Activated CD8-positive, alpha-beta T cell treated with anti-CD3 and anti-CD28 coated beads, Interleukin-2, amount 10 ng/mL, durations not matched to agents 7 days and 5 days (primary cell): ENCODE results near the gene PYROXD2. TPM values are rescaled to one million over a fixed set of nuclear protein-coding genes. Genes with fewer than 3 reads are reported as not detected.

Source experiments
- ATAC-seq: fragments of 150-1000 bp; cut with Tn5 transposase; one replicate; pipeline ENCODE4 v1.10.0; 2021; ENCODE audit warnings: moderate library complexity
- CTCF ChIA-PET: fragments of 350-600 bp; sonication (Branson Sonifier 250); formaldehyde crosslinking; loops from one replicate; lab custom pipeline; 2021; ENCODE audit warnings: antibody characterized with exemption; lab: Charles Lee
- POLR2A ChIA-PET: fragments of 350-600 bp; sonication (Branson Sonifier 250); formaldehyde crosslinking; loops from one replicate; lab custom pipeline; 2021; ENCODE audit warnings: antibody characterized with exemption; lab: Charles Lee
- DNase-seq: peaks from one replicate; pipeline ENCODE4 v3.0.0-alpha.2; 2020
- H3K27ac Mint-ChIP-seq: one replicate; pipeline ENCODE4 v1.8.0; 2021; ENCODE audit warnings: mild to moderate bottlenecking, mixed read lengths
- H3K27me3 Mint-ChIP-seq: one replicate; pipeline ENCODE4 v1.8.0; 2021; ENCODE audit warnings: low read depth, mixed read lengths
- H3K36me3 Mint-ChIP-seq: one replicate; pipeline ENCODE4 v1.8.0; 2021; ENCODE audit warnings: low read depth, mixed read lengths
- H3K4me1 Mint-ChIP-seq: one replicate; pipeline ENCODE4 v1.8.0; 2021; ENCODE audit warnings: low read depth, mixed read lengths
- H3K4me3 Mint-ChIP-seq: one replicate; pipeline ENCODE4 v1.8.0; 2021; ENCODE audit warnings: mild to moderate bottlenecking, mixed read lengths
- H3K9me3 Mint-ChIP-seq: one replicate; pipeline ENCODE4 v1.8.0; 2022; ENCODE audit warnings: mixed read lengths; ENCODE audit not compliant: insufficient read depth
- total RNA-seq, 2 experiments: library from RNA; stranded (reverse); gene quantifications; one replicate each; pipeline ENCODE4 v1.2.3, GENCODE V29; 2021

The PYROXD2 gene
- total RNA-seq, 2 experiments from 2014 or later, result 8.3 to 9.3 TPM

DNA sequence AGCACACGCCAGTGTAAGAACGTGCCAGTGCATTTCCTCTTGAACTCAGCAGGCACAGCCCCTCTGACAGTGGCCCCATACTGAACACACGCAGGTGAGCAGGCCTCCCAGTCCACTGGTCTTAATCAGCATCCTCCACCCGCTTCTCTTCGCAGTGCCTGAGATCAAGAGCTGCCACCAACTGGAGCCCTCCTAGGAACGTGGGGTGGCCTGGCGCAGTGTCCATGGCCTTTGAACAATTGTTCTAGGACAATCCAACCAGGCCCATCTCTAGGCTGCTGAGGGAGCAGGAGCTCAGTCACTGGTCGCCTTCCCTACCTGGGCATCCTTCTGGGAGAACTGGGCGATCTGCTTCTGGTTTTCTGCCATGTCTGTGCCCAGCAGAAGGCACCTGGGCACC, 15.2 kb downstream of the PYROXD2 start:
- ChIA-PET CTCF (no interaction called here), POLR2A (no interaction called here)
- no peaks in the 10 kb centered on the region for H3K27me3 Mint-ChIP-seq
- ATAC-seq (no peak), DNase-seq (no peak)
- H3K4me3 Mint-ChIP-seq, result no peak overlapping the region
- H3K9me3 Mint-ChIP-seq, result no peaks in the 10 kb centered on the region
- H3K4me1 Mint-ChIP-seq, result peaks cover 10% of the 10 kb centered on the region
- peaks cover 2% of the 10 kb centered on the region for H3K36me3 Mint-ChIP-seq
- H3K27ac Mint-ChIP-seq, result no peak overlapping the region

- H3K4me1 Mint-ChIP-seq, result peaks cover 5% of the 10 kb centered on the region
- no peaks in the 10 kb centered on the region for H3K9me3 Mint-ChIP-seq
- H3K36me3 Mint-ChIP-seq, result no peaks in the 10 kb centered on the region
- no peaks in the 10 kb centered on the region for H3K27me3 Mint-ChIP-seq
- no peak for ATAC-seq
- ChIA-PET CTCF (no interaction called here), POLR2A (no interaction called here)
- no peak overlapping the region for H3K4me3 Mint-ChIP-seq
- no peak for DNase-seq
- H3K27ac Mint-ChIP-seq, result no peak overlapping the region
Observed at GRCh38 chr10:98397089-98397600, 17.8 kb downstream of the PYROXD2 start.

GRCh38 chr10:98396096-98397063, 18.6 kb downstream of the PYROXD2 start:
- no peaks in the 10 kb centered on the region for H3K27me3 Mint-ChIP-seq
- CTCF ChIA-PET, result interaction anchor here (1.1 kb wide), 1 partner anchor 20 kb away, joined by 3 read pairs; no protein-coding TSS in a partner anchor
- H3K27ac Mint-ChIP-seq, result no peak overlapping the region
- no peaks in the 10 kb centered on the region for H3K9me3 Mint-ChIP-seq
- DNase-seq (no peak), ATAC-seq (no peak)
- H3K4me1 Mint-ChIP-seq, result peaks cover 11% of the 10 kb centered on the region
- POLR2A ChIA-PET, result no interaction called here
- H3K36me3 Mint-ChIP-seq, result peaks cover 2% of the 10 kb centered on the region
- H3K4me3 Mint-ChIP-seq, result no peak overlapping the region

- Mint-ChIP-seq H3K36me3 (peaks cover 2% of the 10 kb centered on the region), H3K4me3 (no peak overlapping the region), H3K9me3 (no peaks in the 10 kb centered on the region), H3K27me3 (no peaks in the 10 kb centered on the region), H3K27ac (no peak overlapping the region), H3K4me1 (peaks cover 24% of the 10 kb centered on the region)
- POLR2A ChIA-PET, result no interaction called here
- DNase-seq, result no peak
- CTCF ChIA-PET, result interaction anchor here (1.1 kb wide), 1 partner anchor 18 kb away, joined by 3 read pairs; no protein-coding TSS in a partner anchor
- no peak for ATAC-seq
Observed at GRCh38 chr10:98394851-98395440, 20.0 kb downstream of the PYROXD2 start.

DNA sequence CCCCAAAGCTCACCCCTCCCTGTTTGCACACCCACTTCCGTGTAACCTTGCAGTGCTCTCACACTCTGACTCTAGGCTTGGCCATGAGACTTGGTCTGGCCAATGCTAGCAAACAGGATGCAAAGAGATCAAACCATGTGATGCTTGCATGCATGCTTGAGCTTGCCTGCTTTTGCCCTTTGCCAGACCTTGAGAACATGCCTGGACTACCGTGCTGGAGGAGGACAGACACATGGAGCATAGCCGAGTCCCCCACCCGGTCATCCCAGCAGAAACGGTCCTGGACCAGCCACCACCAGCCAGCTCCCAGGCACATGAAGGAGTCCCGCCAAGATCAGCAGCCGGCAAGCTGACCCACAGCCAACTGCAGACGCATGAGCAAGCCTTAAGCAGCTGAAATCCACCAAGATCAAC, 23.4 kb downstream of the PYROXD2 start:
- H3K9me3 Mint-ChIP-seq, result no peaks in the 10 kb centered on the region
- peak; percentile 54 for DNase-seq

GRCh38 chr10:98391065-98391464, 23.9 kb downstream of the PYROXD2 start:
- H3K27me3 Mint-ChIP-seq, result no peaks in the 10 kb centered on the region
- DNase-seq (peak; percentile 41), ATAC-seq (peak; percentile 70)
- H3K27ac Mint-ChIP-seq, result peak overlapping the region; percentile 87
- peak overlapping the region; percentile 58 for H3K4me3 Mint-ChIP-seq
- H3K9me3 Mint-ChIP-seq, result no peaks in the 10 kb centered on the region
- CTCF ChIA-PET, result interaction anchor here (1.7 kb wide), 1 partner anchor 34 kb away, joined by 7 read pairs; no protein-coding TSS in a partner anchor
- POLR2A ChIA-PET, result interaction anchor here (1.3 to 1.7 kb wide), 2 partner anchors 12 to 55 kb away, joined by 3 read pairs; no protein-coding TSS in a partner anchor
- H3K4me1 Mint-ChIP-seq, result peaks cover 26% of the 10 kb centered on the region
- peaks cover 2% of the 10 kb centered on the region for H3K36me3 Mint-ChIP-seq

More for the DNA sequence above, 23.4 kb downstream of the PYROXD2 start:
- Mint-ChIP-seq H3K4me1 (peaks cover 26% of the 10 kb centered on the region), H3K27ac (peak overlapping the region; percentile 87), H3K4me3 (peak overlapping the region; percentile 58), H3K36me3 (peaks cover 2% of the 10 kb centered on the region), H3K27me3 (no peaks in the 10 kb centered on the region)
- ChIA-PET CTCF (interaction anchor here (1.7 kb wide), 1 partner anchor 34 kb away, joined by 7 read pairs; no protein-coding TSS in a partner anchor), POLR2A (interaction anchor here (1.3 to 1.7 kb wide), 2 partner anchors 12 to 54 kb away, joined by 3 read pairs; no protein-coding TSS in a partner anchor)
- ATAC-seq, result peak; percentile 76

DNA sequence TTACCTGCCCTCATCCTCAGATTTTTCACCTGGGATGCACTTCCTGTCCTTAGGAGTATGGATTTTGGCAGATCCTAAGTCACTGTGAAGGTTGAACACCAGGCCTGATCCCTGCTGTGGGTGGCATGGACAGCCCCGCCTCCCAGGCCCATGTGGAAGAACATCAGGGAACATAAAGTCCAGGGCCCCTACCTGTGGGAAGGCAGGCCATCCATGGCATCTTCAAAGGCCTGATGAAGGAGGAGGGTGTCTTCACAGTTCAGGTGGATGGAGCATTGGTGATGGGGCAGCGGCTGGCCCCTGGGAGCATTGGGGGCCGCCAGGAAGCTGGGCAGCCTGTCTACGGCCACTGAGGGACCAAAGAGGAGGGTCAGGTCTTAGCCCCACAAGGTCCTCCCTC, 24.6 kb downstream of the PYROXD2 start:
- ATAC-seq, result no peak
- ChIA-PET CTCF (interaction anchor here (1.7 kb wide), 1 partner anchor 35 kb away, joined by 7 read pairs; no protein-coding TSS in a partner anchor), POLR2A (interaction anchor here (1.7 kb wide), 1 partner anchor 55 kb away, joined by 3 read pairs; no protein-coding TSS in a partner anchor)
- Mint-ChIP-seq H3K9me3 (no peaks in the 10 kb centered on the region), H3K27ac (peak overlapping the region; percentile 17), H3K36me3 (peaks cover 2% of the 10 kb centered on the region), H3K4me1 (peaks cover 26% of the 10 kb centered on the region), H3K4me3 (no peak overlapping the region), H3K27me3 (no peaks in the 10 kb centered on the region)
- no peak for DNase-seq

GRCh38 chr10:98389398-98389797, 25.6 kb downstream of the PYROXD2 start:
- peaks cover 26% of the 10 kb centered on the region for H3K4me1 Mint-ChIP-seq
- ATAC-seq, result no peak
- POLR2A ChIA-PET, result no interaction called here
- H3K36me3 Mint-ChIP-seq, result peaks cover 2% of the 10 kb centered on the region
- DNase-seq, result no peak
- peak overlapping the region; percentile 0 for H3K27ac Mint-ChIP-seq
- CTCF ChIA-PET, result no interaction called here
- no peak overlapping the region for H3K4me3 Mint-ChIP-seq
- no peaks in the 10 kb centered on the region for H3K27me3 Mint-ChIP-seq
- H3K9me3 Mint-ChIP-seq, result no peaks in the 10 kb centered on the region

DNA sequence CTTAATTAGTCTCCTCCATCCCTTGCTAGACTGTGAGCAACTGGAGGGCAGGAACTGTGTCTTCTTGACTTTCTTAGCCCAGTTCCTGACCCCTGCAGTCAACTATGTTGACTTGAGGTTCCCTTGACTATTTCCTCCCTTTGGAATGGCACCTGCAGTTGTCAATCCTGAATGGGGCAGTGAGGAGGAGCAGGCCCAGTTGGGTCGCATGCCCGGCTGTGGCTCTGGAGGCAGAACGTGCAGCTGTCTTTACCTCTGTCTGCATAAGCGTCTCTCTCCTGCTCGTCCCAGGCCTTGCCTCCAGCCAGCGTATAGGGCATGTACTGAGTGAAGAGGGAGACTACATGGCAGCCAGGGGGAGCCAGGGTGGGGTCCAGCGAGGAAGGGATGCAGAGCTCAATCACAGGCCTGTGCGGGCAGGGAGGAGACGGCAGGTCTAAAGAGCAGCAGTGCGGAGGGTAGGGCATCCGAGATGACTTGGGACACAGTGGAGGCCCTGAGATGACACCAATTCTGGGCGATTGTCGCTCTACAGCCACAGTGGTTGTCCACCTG, 26.8 kb downstream of the PYROXD2 start:
- H3K9me3 Mint-ChIP-seq, result no peaks in the 10 kb centered on the region
- ChIA-PET POLR2A (no interaction called here), CTCF (no interaction called here)
- no peaks in the 10 kb centered on the region for H3K27me3 Mint-ChIP-seq
- peaks cover 26% of the 10 kb centered on the region for H3K4me1 Mint-ChIP-seq
- H3K4me3 Mint-ChIP-seq, result no peak overlapping the region
- peaks cover 2% of the 10 kb centered on the region for H3K36me3 Mint-ChIP-seq
- ATAC-seq (no peak), DNase-seq (no peak)
- H3K27ac Mint-ChIP-seq, result no peak overlapping the region

DNA sequence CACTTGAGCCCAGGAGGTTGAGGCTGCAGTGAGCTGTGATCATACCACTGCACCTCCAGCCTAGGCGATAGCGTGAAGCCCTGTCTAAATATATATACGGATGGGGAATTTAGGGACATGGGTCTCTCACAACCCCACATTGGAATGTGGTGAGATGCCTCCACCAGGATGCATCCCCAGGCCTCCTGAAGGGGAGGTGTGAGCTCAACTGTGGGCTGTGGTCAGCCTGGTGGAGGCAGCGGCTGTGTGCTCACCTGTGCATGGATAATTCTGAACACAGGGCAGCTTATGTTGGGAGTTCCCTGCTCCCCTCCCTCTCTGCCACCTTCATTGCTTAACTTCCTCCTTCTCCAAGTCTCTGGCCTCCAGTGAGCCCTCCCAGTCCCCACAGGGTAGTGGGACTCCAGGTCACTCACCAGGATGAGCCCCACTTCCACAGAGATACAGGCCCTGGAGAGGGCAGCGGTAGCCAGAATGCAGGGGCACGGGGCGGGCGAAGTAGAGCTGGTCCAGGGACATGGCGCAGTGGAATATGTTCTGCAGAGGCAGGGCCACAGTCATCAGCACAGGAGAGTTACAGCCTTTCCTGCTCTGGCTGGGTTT, 30.4 kb downstream of the PYROXD2 start:
- ChIA-PET CTCF (no interaction called here), POLR2A (no interaction called here)
- Mint-ChIP-seq H3K9me3 (no peaks in the 10 kb centered on the region), H3K27ac (no peak overlapping the region), H3K36me3 (no peaks in the 10 kb centered on the region), H3K4me1 (peaks cover 2% of the 10 kb centered on the region), H3K27me3 (no peaks in the 10 kb centered on the region), H3K4me3 (no peak overlapping the region)
- ATAC-seq (no peak), DNase-seq (no peak)

DNA sequence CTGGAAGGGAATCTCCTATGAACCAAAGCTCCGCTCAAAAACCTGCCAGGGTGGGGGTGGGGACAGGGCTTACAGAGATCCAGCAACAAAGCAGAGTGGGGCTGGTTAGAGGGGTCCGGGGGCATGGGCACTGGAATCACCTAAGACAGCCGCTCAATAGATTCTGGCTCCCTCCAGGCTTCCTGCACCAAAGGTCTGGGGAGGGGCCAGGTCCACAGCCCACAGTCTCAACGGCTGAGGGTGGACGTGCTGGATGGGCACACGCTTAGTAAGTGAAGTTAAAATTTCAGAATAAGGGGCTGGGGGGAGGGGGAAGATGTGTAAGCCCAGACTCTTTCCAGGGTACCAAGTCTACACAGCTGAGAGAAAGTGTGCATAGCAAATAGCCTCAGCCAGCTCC, 31.1 kb downstream of the PYROXD2 start:
- no peaks in the 10 kb centered on the region for H3K27me3 Mint-ChIP-seq
- H3K27ac Mint-ChIP-seq, result no peak overlapping the region

More for the DNA sequence above, 31.1 kb downstream of the PYROXD2 start:
- no peaks in the 10 kb centered on the region for H3K9me3 Mint-ChIP-seq
- ATAC-seq, result no peak
- H3K4me1 Mint-ChIP-seq, result peaks cover 2% of the 10 kb centered on the region
- H3K36me3 Mint-ChIP-seq, result no peaks in the 10 kb centered on the region
- ChIA-PET CTCF (no interaction called here), POLR2A (no interaction called here)
- no peak for DNase-seq
- H3K4me3 Mint-ChIP-seq, result no peak overlapping the region
